ENCODE results near the gene PLEKHO2. TPM values are rescaled to one million over a fixed set of nuclear protein-coding genes. Genes with fewer than 3 reads are reported as not detected.

The PLEKHO2 gene
- total and polyA plus RNA-seq, 2 of the 8 experiments (the other 6 are each of a cell fraction or from before 2014, with no cell fraction given) = 16.9 to 20.1 TPM

DNA sequence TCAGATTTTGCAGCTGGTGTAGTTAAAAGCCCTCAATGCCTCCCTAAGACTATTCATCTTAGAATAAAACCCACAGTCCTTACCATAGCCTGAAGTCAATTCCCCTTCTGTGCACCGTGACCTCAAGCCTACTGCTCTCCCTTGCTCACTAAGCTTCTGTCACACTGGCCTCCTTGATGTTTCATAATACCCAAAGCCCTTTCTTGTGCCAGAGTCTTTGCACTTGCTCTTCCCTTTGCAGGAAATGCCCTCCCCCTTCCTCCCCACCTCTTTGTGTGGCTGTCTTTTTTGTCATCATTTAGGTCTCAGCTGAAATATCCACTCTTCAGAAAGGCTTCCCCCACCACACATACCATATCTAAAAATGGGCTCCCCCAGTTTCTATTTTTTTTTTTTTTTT lies 4.2 kb upstream of the PLEKHO2 start (continued):
- TF ChIP-seq, protein P1, sequence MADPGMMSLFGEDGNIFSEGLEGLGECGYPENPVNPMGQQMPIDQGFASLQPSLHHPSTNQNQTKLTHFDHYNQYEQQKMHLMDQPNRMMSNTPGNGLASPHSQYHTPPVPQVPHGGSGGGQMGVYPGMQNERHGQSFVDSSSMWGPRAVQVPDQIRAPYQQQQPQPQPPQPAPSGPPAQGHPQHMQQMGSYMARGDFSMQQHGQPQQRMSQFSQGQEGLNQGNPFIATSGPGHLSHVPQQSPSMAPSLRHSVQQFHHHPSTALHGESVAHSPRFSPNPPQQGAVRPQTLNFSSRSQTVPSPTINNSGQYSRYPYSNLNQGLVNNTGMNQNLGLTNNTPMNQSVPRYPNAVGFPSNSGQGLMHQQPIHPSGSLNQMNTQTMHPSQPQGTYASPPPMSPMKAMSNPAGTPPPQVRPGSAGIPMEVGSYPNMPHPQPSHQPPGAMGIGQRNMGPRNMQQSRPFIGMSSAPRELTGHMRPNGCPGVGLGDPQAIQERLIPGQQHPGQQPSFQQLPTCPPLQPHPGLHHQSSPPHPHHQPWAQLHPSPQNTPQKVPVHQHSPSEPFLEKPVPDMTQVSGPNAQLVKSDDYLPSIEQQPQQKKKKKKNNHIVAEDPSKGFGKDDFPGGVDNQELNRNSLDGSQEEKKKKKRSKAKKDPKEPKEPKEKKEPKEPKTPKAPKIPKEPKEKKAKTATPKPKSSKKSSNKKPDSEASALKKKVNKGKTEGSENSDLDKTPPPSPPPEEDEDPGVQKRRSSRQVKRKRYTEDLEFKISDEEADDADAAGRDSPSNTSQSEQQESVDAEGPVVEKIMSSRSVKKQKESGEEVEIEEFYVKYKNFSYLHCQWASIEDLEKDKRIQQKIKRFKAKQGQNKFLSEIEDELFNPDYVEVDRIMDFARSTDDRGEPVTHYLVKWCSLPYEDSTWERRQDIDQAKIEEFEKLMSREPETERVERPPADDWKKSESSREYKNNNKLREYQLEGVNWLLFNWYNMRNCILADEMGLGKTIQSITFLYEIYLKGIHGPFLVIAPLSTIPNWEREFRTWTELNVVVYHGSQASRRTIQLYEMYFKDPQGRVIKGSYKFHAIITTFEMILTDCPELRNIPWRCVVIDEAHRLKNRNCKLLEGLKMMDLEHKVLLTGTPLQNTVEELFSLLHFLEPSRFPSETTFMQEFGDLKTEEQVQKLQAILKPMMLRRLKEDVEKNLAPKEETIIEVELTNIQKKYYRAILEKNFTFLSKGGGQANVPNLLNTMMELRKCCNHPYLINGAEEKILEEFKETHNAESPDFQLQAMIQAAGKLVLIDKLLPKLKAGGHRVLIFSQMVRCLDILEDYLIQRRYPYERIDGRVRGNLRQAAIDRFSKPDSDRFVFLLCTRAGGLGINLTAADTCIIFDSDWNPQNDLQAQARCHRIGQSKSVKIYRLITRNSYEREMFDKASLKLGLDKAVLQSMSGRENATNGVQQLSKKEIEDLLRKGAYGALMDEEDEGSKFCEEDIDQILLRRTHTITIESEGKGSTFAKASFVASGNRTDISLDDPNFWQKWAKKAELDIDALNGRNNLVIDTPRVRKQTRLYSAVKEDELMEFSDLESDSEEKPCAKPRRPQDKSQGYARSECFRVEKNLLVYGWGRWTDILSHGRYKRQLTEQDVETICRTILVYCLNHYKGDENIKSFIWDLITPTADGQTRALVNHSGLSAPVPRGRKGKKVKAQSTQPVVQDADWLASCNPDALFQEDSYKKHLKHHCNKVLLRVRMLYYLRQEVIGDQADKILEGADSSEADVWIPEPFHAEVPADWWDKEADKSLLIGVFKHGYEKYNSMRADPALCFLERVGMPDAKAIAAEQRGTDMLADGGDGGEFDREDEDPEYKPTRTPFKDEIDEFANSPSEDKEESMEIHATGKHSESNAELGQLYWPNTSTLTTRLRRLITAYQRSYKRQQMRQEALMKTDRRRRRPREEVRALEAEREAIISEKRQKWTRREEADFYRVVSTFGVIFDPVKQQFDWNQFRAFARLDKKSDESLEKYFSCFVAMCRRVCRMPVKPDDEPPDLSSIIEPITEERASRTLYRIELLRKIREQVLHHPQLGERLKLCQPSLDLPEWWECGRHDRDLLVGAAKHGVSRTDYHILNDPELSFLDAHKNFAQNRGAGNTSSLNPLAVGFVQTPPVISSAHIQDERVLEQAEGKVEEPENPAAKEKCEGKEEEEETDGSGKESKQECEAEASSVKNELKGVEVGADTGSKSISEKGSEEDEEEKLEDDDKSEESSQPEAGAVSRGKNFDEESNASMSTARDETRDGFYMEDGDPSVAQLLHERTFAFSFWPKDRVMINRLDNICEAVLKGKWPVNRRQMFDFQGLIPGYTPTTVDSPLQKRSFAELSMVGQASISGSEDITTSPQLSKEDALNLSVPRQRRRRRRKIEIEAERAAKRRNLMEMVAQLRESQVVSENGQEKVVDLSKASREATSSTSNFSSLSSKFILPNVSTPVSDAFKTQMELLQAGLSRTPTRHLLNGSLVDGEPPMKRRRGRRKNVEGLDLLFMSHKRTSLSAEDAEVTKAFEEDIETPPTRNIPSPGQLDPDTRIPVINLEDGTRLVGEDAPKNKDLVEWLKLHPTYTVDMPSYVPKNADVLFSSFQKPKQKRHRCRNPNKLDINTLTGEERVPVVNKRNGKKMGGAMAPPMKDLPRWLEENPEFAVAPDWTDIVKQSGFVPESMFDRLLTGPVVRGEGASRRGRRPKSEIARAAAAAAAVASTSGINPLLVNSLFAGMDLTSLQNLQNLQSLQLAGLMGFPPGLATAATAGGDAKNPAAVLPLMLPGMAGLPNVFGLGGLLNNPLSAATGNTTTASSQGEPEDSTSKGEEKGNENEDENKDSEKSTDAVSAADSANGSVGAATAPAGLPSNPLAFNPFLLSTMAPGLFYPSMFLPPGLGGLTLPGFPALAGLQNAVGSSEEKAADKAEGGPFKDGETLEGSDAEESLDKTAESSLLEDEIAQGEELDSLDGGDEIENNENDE (IDR thresholded peaks at IDR 0.05; ENCODE audit: insufficient replicate concordance, low read length) = no peak
- TF ChIP-seq CEBPB (IDR thresholded peaks at IDR 0.05; ENCODE audit: low read depth, low read length) = no peak
- TF ChIP-seq PHF8 (conservative IDR thresholded peaks at IDR 0.05; ENCODE audit: low read depth, low read length) = no peak
- no peak for TF ChIP-seq YY1 (IDR thresholded peaks at IDR 0.05; ENCODE audit: low read depth, low read length)
- TF ChIP-seq EGR1 (IDR thresholded peaks at IDR 0.05; ENCODE audit: borderline replicate concordance, low read depth, low read length) = no peak
- TF ChIP-seq GTF2F1 (IDR thresholded peaks at IDR 0.05; ENCODE audit: borderline replicate concordance, low read depth, low read length) = no peak
- no peak for TF ChIP-seq SP1 (IDR thresholded peaks at IDR 0.05; ENCODE audit: low read depth, low read length)
- TF ChIP-seq CHD2 (IDR thresholded peaks at IDR 0.05; ENCODE audit: low read length) = no peak

Data from H1 (cell line).